Calu3 (cell line): ENCODE data around the gene ERCC4. TPM values are rescaled to one million over a fixed set of nuclear protein-coding genes. Genes with fewer than 3 reads are reported as not detected.

ENCODE experiments used
- BruUV-seq: library from RNA; stranded (reverse); fragments of 400-500 nt; replicated peaks from 2 replicates; lab custom pipeline; 2021; lab: Mats Ljungman, UMichigan
- CTCF ChIA-PET: fragments of 300-600 bp; sonication (Branson Sonifier 250); formaldehyde crosslinking; loops from one replicate; lab custom pipeline; 2022; ENCODE audit warnings: antibody characterized with exemption; lab: Charles Lee
- DNase-seq: peaks from one replicate; pipeline ENCODE4 v3.0.0; 2022
- H3K27ac Mint-ChIP-seq: one replicate; pipeline ENCODE4 v1.8.0; 2022; ENCODE audit warnings: mixed read lengths; ENCODE audit not compliant: unreplicated experiment
- H3K27me3 Mint-ChIP-seq: one replicate; pipeline ENCODE4 v1.8.0; 2022; ENCODE audit warnings: mixed read lengths; ENCODE audit not compliant: unreplicated experiment
- H3K36me3 Mint-ChIP-seq: one replicate; pipeline ENCODE4 v1.8.0; 2022; ENCODE audit warnings: mild to moderate bottlenecking, moderate library complexity, mixed read lengths; ENCODE audit not compliant: insufficient read depth, unreplicated experiment
- H3K4me1 Mint-ChIP-seq: one replicate; pipeline ENCODE4 v1.8.0; 2022; ENCODE audit warnings: mild to moderate bottlenecking, low read depth, mixed read lengths; ENCODE audit not compliant: unreplicated experiment
- H3K4me3 Mint-ChIP-seq: one replicate; pipeline ENCODE4 v1.8.0; 2022; ENCODE audit warnings: mild to moderate bottlenecking, low read depth, moderate library complexity, mixed read lengths; ENCODE audit not compliant: unreplicated experiment
- H3K9me3 Mint-ChIP-seq: one replicate; pipeline ENCODE4 v1.8.0; 2022; ENCODE audit warnings: low read depth, mixed read lengths; ENCODE audit not compliant: unreplicated experiment
- intact Hi-C: fragments of 100-400 bp; cut with micrococcal nuclease; formaldehyde crosslinking; loops from one replicate; pipeline ENCODE4 v1.10.0; 2022; ENCODE audit not compliant: unreplicated experiment
- total RNA-seq: library from RNA; stranded (reverse); gene quantifications from 2 replicates; pipeline ENCODE4 v1.2.3, GENCODE V29; 2022
- TF ChIP-seq, protein P1 (sequence below): fragments of 200-600 bp; IDR thresholded peaks from one replicate; pipeline ENCODE4 v1.8.0; 2022; ENCODE audit warnings: antibody characterized with exemption; ENCODE audit not compliant: unreplicated experiment

The ERCC4 gene
- total RNA-seq, 1 experiment from 2014 or later, result 21.1 TPM

GRCh38 chr16:13915033-13915635, 4.8 kb upstream of the ERCC4 start:
- DNase-seq, result no peak
- intact Hi-C loops, result no loop called here
- no TSS peak for BruUV-seq
- H3K4me3 Mint-ChIP-seq, result no peak overlapping the region
- TF ChIP-seq, protein P1, sequence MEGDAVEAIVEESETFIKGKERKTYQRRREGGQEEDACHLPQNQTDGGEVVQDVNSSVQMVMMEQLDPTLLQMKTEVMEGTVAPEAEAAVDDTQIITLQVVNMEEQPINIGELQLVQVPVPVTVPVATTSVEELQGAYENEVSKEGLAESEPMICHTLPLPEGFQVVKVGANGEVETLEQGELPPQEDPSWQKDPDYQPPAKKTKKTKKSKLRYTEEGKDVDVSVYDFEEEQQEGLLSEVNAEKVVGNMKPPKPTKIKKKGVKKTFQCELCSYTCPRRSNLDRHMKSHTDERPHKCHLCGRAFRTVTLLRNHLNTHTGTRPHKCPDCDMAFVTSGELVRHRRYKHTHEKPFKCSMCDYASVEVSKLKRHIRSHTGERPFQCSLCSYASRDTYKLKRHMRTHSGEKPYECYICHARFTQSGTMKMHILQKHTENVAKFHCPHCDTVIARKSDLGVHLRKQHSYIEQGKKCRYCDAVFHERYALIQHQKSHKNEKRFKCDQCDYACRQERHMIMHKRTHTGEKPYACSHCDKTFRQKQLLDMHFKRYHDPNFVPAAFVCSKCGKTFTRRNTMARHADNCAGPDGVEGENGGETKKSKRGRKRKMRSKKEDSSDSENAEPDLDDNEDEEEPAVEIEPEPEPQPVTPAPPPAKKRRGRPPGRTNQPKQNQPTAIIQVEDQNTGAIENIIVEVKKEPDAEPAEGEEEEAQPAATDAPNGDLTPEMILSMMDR, result no peak
- H3K27me3 Mint-ChIP-seq, result peaks cover 37% of the 10 kb centered on the region
- H3K9me3 Mint-ChIP-seq, result peaks cover 3% of the 10 kb centered on the region
- peaks cover 11% of the 10 kb centered on the region for H3K36me3 Mint-ChIP-seq
- H3K27ac Mint-ChIP-seq, result no peak overlapping the region
- H3K4me1 Mint-ChIP-seq, result peaks cover 11% of the 10 kb centered on the region
- CTCF ChIA-PET, result no interaction called here

DNA sequence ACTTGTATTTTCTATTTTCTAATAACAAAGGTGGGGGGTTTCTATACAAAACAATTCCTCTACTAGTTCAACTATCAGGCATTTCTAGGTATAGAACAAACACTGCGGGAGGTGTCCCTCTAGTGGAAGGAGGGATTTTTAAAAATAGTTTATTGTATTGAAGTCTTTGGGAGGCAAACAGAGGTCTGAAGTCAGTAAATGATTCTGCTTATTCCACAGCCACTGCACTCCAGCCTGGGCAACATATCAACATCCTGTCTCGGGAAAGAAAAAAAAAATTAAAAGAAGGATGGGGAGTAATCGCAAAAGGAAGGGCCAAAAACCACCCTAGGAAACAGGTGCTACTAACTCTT, 648 bp upstream of the ERCC4 start:
- Mint-ChIP-seq H3K4me1 (peaks cover 25% of the 10 kb centered on the region), H3K4me3 (peak overlapping the region; percentile 100), H3K27me3 (peaks cover 22% of the 10 kb centered on the region), H3K9me3 (no peaks in the 10 kb centered on the region), H3K27ac (peak overlapping the region; percentile 92), H3K36me3 (peaks cover 20% of the 10 kb centered on the region)
- TF ChIP-seq, protein P1, result no peak
- peak; percentile 40 for DNase-seq
- CTCF ChIA-PET, result interaction anchor here (0.6 to 1.3 kb wide), 14 partner anchors 10 to 567 kb away, joined by 3 to 15 read pairs (median 4); no protein-coding TSS in a partner anchor
- intact Hi-C loops, result loop anchor here (1.0 kb wide), 1 partner anchor 53 kb away; no protein-coding TSS in a partner anchor
- no TSS peak for BruUV-seq

- DNase-seq, result no peak
- TF ChIP-seq, protein P1, result no peak
- Mint-ChIP-seq H3K4me3 (peak overlapping the region; percentile 100), H3K27ac (peak overlapping the region; percentile 92), H3K4me1 (peaks cover 25% of the 10 kb centered on the region), H3K9me3 (no peaks in the 10 kb centered on the region), H3K27me3 (peaks cover 13% of the 10 kb centered on the region), H3K36me3 (peaks cover 20% of the 10 kb centered on the region)
- intact Hi-C loops, result loop anchor here (5.0 to 10.0 kb wide), 4 partner anchors 182 to 604 kb away; no protein-coding TSS in a partner anchor
- CTCF ChIA-PET, result interaction anchor here (0.8 to 1.3 kb wide), 12 partner anchors 11 to 1722 kb away, joined by 3 to 15 read pairs (median 4); partner anchors contain the start of gene MARF1
- BruUV-seq, result no TSS peak
Measured at GRCh38 chr16:13920510-13920818, 510 bp downstream of the ERCC4 start.

GRCh38 chr16:13921328-13921727, 1.4 kb downstream of the ERCC4 start:
- intact Hi-C loops, result loop anchor here (5.0 to 10.0 kb wide), 4 partner anchors 181 to 603 kb away; no protein-coding TSS in a partner anchor
- TF ChIP-seq, protein P1, result no peak
- Mint-ChIP-seq H3K27me3 (peaks cover 13% of the 10 kb centered on the region), H3K9me3 (no peaks in the 10 kb centered on the region), H3K4me1 (peaks cover 25% of the 10 kb centered on the region), H3K36me3 (peaks cover 20% of the 10 kb centered on the region), H3K27ac (peak overlapping the region; percentile 92), H3K4me3 (peak overlapping the region; percentile 100)
- CTCF ChIA-PET, result no interaction called here
- DNase-seq, result no peak
- BruUV-seq, result no TSS peak
